IMR-90 (cell line): Measurements from ENCODE around the gene RBP5. TPM values are rescaled to one million over a fixed set of nuclear protein-coding genes. Genes with fewer than 3 reads are reported as not detected.

Source experiments
- ATAC-seq: fragments of 200-7000 bp; cut with Tn5 transposase; 2 replicates; pipeline ENCODE4 v1.9.1; 2020; ENCODE audit warnings: low read depth, mild to moderate bottlenecking, moderate library complexity
- BruUV-seq: library from RNA; stranded (reverse); fragments of 400-500 nt; replicated peaks from 2 replicates; lab custom pipeline; 2021; lab: Mats Ljungman, UMichigan
- CTCF ChIA-PET: fragments of 300-600 bp; formaldehyde crosslinking; extraction: SDS; loops from one replicate; lab custom pipeline; 2021; ENCODE audit warnings: antibody characterized with exemption; lab: Yijun Ruan, JAX
- POLR2A ChIA-PET: fragments of 300-600 bp; sonication (Branson Sonifier 250); formaldehyde crosslinking; loops from one replicate; lab custom pipeline; 2022; ENCODE audit warnings: antibody characterized with exemption; ENCODE audit not compliant: unreplicated experiment; lab: Charles Lee
- DNase-seq: peaks from one replicate; pipeline ENCODE4 v3.0.0; 2013
- H2AFZ ChIP-seq: replicated peaks from 2 replicates; pipeline ENCODE3; 2013; ENCODE audit warnings: low read length, mild to moderate bottlenecking; ENCODE audit not compliant: poor library complexity
- H2AK5ac ChIP-seq: 2 replicates; pipeline ENCODE4 v1.6.1; 2013; ENCODE audit warnings: low read depth, low read length, inconsistent platforms
- H2AK9ac ChIP-seq: replicated peaks from 2 replicates; pipeline ENCODE3; 2013; ENCODE audit warnings: mild to moderate bottlenecking, low read depth, low read length, moderate library complexity; ENCODE audit not compliant: poor library complexity
- H2BK120ac ChIP-seq: 2 replicates; pipeline ENCODE4 v1.6.1; 2013; ENCODE audit warnings: low read depth, low read length, inconsistent platforms
- H2BK15ac ChIP-seq: 3 replicates; pipeline ENCODE4 v1.6.1; 2013; ENCODE audit warnings: low read depth, low read length, inconsistent platforms
- H2BK20ac ChIP-seq: 2 replicates; pipeline ENCODE4 v1.6.1; 2013; ENCODE audit warnings: low read depth, mild to moderate bottlenecking, inconsistent platforms, low read length, moderate library complexity
- H2BK5ac ChIP-seq: 2 replicates; pipeline ENCODE4 v1.6.1; 2013; ENCODE audit warnings: mild to moderate bottlenecking, low read depth, low read length, inconsistent platforms; ENCODE audit not compliant: poor library complexity, severe bottlenecking
- H3K14ac ChIP-seq: replicated peaks from 2 replicates; pipeline ENCODE4 v1.6.1; 2013; ENCODE audit warnings: low read depth, low read length, inconsistent platforms
- H3K18ac ChIP-seq: 2 replicates; pipeline ENCODE4 v1.6.1; 2013; ENCODE audit warnings: low read depth, low read length, control low read depth
- H3K23ac ChIP-seq: 2 replicates; pipeline ENCODE4 v1.6.1; 2013; ENCODE audit warnings: low read depth, low read length, inconsistent platforms
- H3K27ac ChIP-seq: 2 replicates; pipeline ENCODE4 v1.5.1; 2013; ENCODE audit warnings: mild to moderate bottlenecking, control low read depth, low read length; ENCODE audit not compliant: insufficient read depth
- H3K27me3 ChIP-seq: 2 replicates; pipeline ENCODE4 v1.6.1; 2013; ENCODE audit warnings: low read length; ENCODE audit not compliant: control insufficient read depth, insufficient read depth
- H3K36me3 ChIP-seq: 2 replicates; pipeline ENCODE4 v1.6.1; 2013; ENCODE audit warnings: low read length, mixed read lengths; ENCODE audit not compliant: control insufficient read depth, insufficient read depth
- H3K4ac ChIP-seq: 2 replicates; pipeline ENCODE4 v1.6.1; 2013; ENCODE audit warnings: low read depth, low read length, inconsistent platforms
- H3K4me1 ChIP-seq: 2 replicates; pipeline ENCODE4 v1.6.1; 2013; ENCODE audit warnings: low read length, mixed read lengths; ENCODE audit not compliant: control insufficient read depth, insufficient read depth
- H3K4me2 ChIP-seq: 2 replicates; pipeline ENCODE4 v1.6.1; 2013; ENCODE audit warnings: low read depth, mild to moderate bottlenecking, control low read depth, low read length, moderate library complexity
- H3K4me3 ChIP-seq: 2 replicates; pipeline ENCODE4 v1.5.1; 2013; ENCODE audit warnings: low read depth, mild to moderate bottlenecking, control low read depth, low read length, moderate library complexity; ENCODE audit not compliant: insufficient read depth
- H3K56ac ChIP-seq: 2 replicates; pipeline ENCODE4 v1.6.1; 2013; ENCODE audit warnings: low read length, inconsistent platforms; ENCODE audit not compliant: insufficient read depth; ENCODE audit errors: extremely low read depth
- H3K79me1 ChIP-seq, 2 experiments: 2 replicates each; pipeline ENCODE4 v1.6.1; 2013; ENCODE audit warnings: low read length in 2 of 2, inconsistent platforms in 1 of 2, low read depth in 1 of 2
- H3K9ac ChIP-seq: 2 replicates; pipeline ENCODE4 v1.6.1; 2013; ENCODE audit warnings: low read depth, low read length, control low read depth
- H3K9me1 ChIP-seq: 2 replicates; pipeline ENCODE4 v1.6.1; 2013; ENCODE audit warnings: low read length, inconsistent platforms; ENCODE audit not compliant: insufficient read depth
- H3K9me3 ChIP-seq: 2 replicates; pipeline ENCODE4 v1.6.1; 2013; ENCODE audit warnings: low read length; ENCODE audit not compliant: control insufficient read depth, insufficient read depth
- H4K20me1 ChIP-seq: 2 replicates; pipeline ENCODE4 v1.6.1; 2013; ENCODE audit warnings: low read length, inconsistent platforms; ENCODE audit not compliant: insufficient read depth
- H4K5ac ChIP-seq: 2 replicates; pipeline ENCODE4 v1.6.1; 2013; ENCODE audit warnings: mild to moderate bottlenecking, low read depth, low read length, control low read depth
- H4K8ac ChIP-seq, 2 experiments: 2 replicates each; pipeline ENCODE4 v1.6.1; 2013; ENCODE audit warnings: low read depth in 2 of 2, low read length in 2 of 2, control low read depth in 1 of 2, inconsistent platforms in 1 of 2
- H4K91ac ChIP-seq: 2 replicates; pipeline ENCODE4 v1.6.1; 2013; ENCODE audit warnings: low read depth, low read length, inconsistent platforms; ENCODE audit not compliant: insufficient read depth
- CHD1 ChIP-seq: IDR thresholded peaks from 2 replicates; pipeline ENCODE4 v1.6.1; 2012; ENCODE audit warnings: low read depth, low read length, improper control_type of control experiment
- CTCF ChIP-seq: conservative IDR thresholded peaks from 2 replicates; pipeline ENCODE4 v1.5.1; 2012; ENCODE audit warnings: mild to moderate bottlenecking, low read depth, low read length, improper control_type of control experiment
- MAZ ChIP-seq: IDR thresholded peaks from 2 replicates; pipeline ENCODE4 v1.6.1; 2012; ENCODE audit warnings: low read depth, mild to moderate bottlenecking, low read length, improper control_type of control experiment, moderate library complexity, borderline replicate concordance
- MXI1 ChIP-seq: IDR thresholded peaks from 2 replicates; pipeline ENCODE4 v1.6.1; 2012; ENCODE audit warnings: low read depth, mild to moderate bottlenecking, low read length, moderate library complexity, borderline replicate concordance
- NFE2L2 ChIP-seq: fragments of 150-350 bp; IDR thresholded peaks from 2 replicates; pipeline ENCODE4 v1.6.1; 2016; ENCODE audit warnings: low read depth, mild to moderate bottlenecking, low read length
- RAD21 ChIP-seq: IDR thresholded peaks from 2 replicates; pipeline ENCODE4 v1.6.1; 2012; ENCODE audit warnings: low read length, improper control_type of control experiment
- RFX5 ChIP-seq: IDR thresholded peaks from 2 replicates; pipeline ENCODE4 v1.8.0; 2012; ENCODE audit warnings: low read depth, mild to moderate bottlenecking, low read length, moderate library complexity
- SMC3 ChIP-seq: fragments of 150-350 bp; IDR thresholded peaks from 2 replicates; pipeline ENCODE4 v1.6.1; 2016; ENCODE audit warnings: low read depth, mild to moderate bottlenecking, antibody characterized with exemption, low read length, moderate library complexity
- USF2 ChIP-seq: fragments of 150-350 bp; IDR thresholded peaks from 2 replicates; pipeline ENCODE4 v1.6.1; 2017; ENCODE audit warnings: mild to moderate bottlenecking, antibody characterized with exemption, low read length, low read depth
- WGBS, 2 experiments: methylation state at CpG; one replicate each; pipeline versions ENCODE4 v1.1.5 to v1.1.7; 2013; ENCODE audit warnings: missing lambda C conversion rate in 2 of 2; ENCODE audit not compliant: insufficient read length in 1 of 2; ENCODE audit errors: extremely low coverage in 2 of 2; 5-methylcytosine and 5-hydroxymethylcytosine counted together
- dilution Hi-C: fragments of 300-500 bp; cut with HindIII; formaldehyde crosslinking; loops from one replicate; pipeline ENCODE4 v1.14.3; 2018; ENCODE audit warnings: low sequenced_read_pairs; ENCODE audit not compliant: unreplicated experiment
- in situ Hi-C: fragments of 300-500 bp; cut with MboI; formaldehyde crosslinking; loops from 3 replicates; pipeline ENCODE4 v1.14.3; 2019; ENCODE audit warnings: low sequenced_read_pairs, inconsistent platforms, mixed read lengths
- intact Hi-C: fragments of 100-400 bp; cut with micrococcal nuclease; formaldehyde crosslinking; loops from 2 replicates; pipeline ENCODE4 v1.10.0; 2022
- polyA plus RNA-seq, 3 experiments: library from polyadenylated mRNA; depleted of rRNA; stranded (reverse); fragments of >200 nt; gene quantifications; 2 replicates each; pipeline ENCODE4 v1.2.3, GENCODE V29; 2012; ENCODE audit warnings: low replicate concordance in 1 of 3
- total RNA-seq: library from RNA; depleted of rRNA; stranded (reverse); fragments of >200 nt; gene quantifications from 2 replicates; pipeline ENCODE4 v1.2.3, GENCODE V29; 2012

RBP5 gene
- total and polyA plus RNA-seq, 2 of the 4 experiments (the other 2 are of a cell fraction): 0.15 TPM; not detected in 1

- Histone ChIP-seq H3K9me3 (no peaks in the 10 kb centered on the region), H2BK15ac (peak within 1 kb of the TSS; percentile 89; the same call in 2 of the 3 replicates), H2BK120ac (peak within 1 kb of the TSS; percentile 97), H4K91ac (peak within 1 kb of the TSS; percentile 99), H3K27ac (peak within 1 kb of the TSS; percentile 84), H3K56ac (peak within 1 kb of the TSS; percentile 79), H3K79me1 (peaks cover 13 to 28% of the 10 kb centered on the region in 2 experiments; a peak in 3 of 4 replicates), H3K4me2 (peak within 1 kb of the TSS; percentile 92), H2BK20ac (peak within 1 kb of the TSS; percentile 95), H3K14ac (peak within 1 kb of the TSS; percentile 99), H3K9ac (peak within 1 kb of the TSS; percentile 92), H3K18ac (peak within 1 kb of the TSS; percentile 96), H2AK9ac (peak within 1 kb of the TSS; percentile 91), H3K23ac (peak within 1 kb of the TSS; percentile 100), H3K4me1 (peaks cover 26% of the 10 kb centered on the region), H3K4ac (peak within 1 kb of the TSS; percentile 99), H4K8ac (peak within 1 kb of the TSS; percentile 77 to 98; a peak in 3 of 4 replicates), H3K9me1 (peaks cover 18% of the 10 kb centered on the region), H2BK5ac (peak within 1 kb of the TSS; percentile 79), H2AK5ac (peak within 1 kb of the TSS; percentile 91), H3K4me3 (peak within 1 kb of the TSS; percentile 55), H4K20me1 (no peaks in the 10 kb centered on the region), H2AFZ (peak within 1 kb of the TSS; percentile 92), H4K5ac (peak within 1 kb of the TSS; percentile 94), H3K36me3 (peaks cover 29% of the 10 kb centered on the region), H3K27me3 (no peaks in the 10 kb centered on the region)
- ATAC-seq (peak; percentile 94), DNase-seq (peak; percentile 92)
- intact Hi-C loops: loop anchor here (1.0 kb wide), 5 partner anchors 13 to 148 kb away; partner anchors contain the start of genes C12orf57, C1S and LPCAT3
- no CpG with 5 or more reads among the region's 16 CpGs for WGBS, 2 experiments
- in situ Hi-C loops: no loop called here
- CTCF ChIA-PET: interaction anchor here (0.6 to 1.0 kb wide), 3 partner anchors 15 to 148 kb away, joined by 3 to 4 read pairs (median 4); no protein-coding TSS in a partner anchor
- POLR2A ChIA-PET: no interaction called here
- no TSS peak for BruUV-seq
- TF ChIP-seq CHD1 (no peak), NFE2L2 (peak; percentile 48; the same call in 1 of the 2 replicates), CTCF (peak; percentile 94), RFX5 (no peak), MXI1 (no peak), RAD21 (peak; percentile 85), SMC3 (peak; percentile 90), MAZ (peak; percentile 94), USF2 (no peak)
- dilution Hi-C loops: no loop called here
These were observed 36.3 kb downstream of the RBP5 start, which contains the start of gene C1R for GRCh38 chr12:7092229-7092985. Gene C1R (minus strand): TSS chr12:7092445. CDS start chr12:7092388, 57 bp downstream.
